ENCODE results near the gene ARRB2. TPM values are rescaled to one million over a fixed set of nuclear protein-coding genes. Genes with fewer than 3 reads are reported as not detected.

ARRB2 gene
- total and polyA plus RNA-seq, 2 donors (not counting 3 experiments of a cell fraction or from before 2014, with no cell fraction given), result 18.6 to 21.3 TPM

DNA sequence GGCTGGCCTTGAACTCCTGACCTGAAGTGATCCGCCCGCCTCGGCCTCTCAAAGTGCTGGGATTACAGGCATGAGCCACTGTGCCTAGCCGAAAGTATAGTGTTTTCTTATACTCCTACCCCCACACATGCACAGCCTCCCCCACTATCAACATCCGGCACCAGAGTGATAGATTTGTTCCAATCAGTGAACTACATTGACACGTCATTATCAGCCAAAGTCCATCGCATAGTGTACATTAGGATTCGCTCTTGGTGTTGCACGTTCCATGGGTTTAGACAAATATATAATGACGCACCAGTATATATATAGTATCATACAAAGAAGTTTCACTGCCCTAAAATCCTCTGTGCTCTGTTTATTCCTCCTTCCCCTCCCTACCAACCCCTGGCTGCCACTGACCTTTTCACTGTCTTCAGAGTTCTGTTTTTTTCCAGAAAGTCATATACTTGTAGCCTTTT lies 49.4 kb downstream of the ARRB2 start:
- H3K27me3 ChIP-seq (ENCODE audit: control insufficient read depth in 2 of 2, insufficient read depth in 2 of 2, low read length in 2 of 2), result peaks cover 7 to 9% of the 10 kb centered on the region in 2 experiments
- dilution Hi-C loops (cut with MboI; ENCODE audit: extremely low pct_ligation_motif_present, low sequenced_read_pairs), result no loop called here

More for the DNA sequence above, 49.4 kb downstream of the ARRB2 start:
- BruUV-seq (replicated peaks), result no TSS peak
- no peak overlapping the region for H3K27ac ChIP-seq (ENCODE audit: insufficient read depth, low read depth, low read length)
- ChIA-PET CTCF (no interaction called here), POLR2A (no interaction called here)
- H3K4me3 ChIP-seq (replicated peaks in 1 of 3; ENCODE audit: insufficient read depth in 1 of 3, low read depth in 1 of 3, low read length in 3 of 3), result no peak overlapping the region
- H3K9me1 ChIP-seq (replicated peaks; ENCODE audit: control insufficient read depth, extremely low read depth, insufficient read depth, low read length), result no peaks in the 10 kb centered on the region
- DNase-seq (ENCODE audit: low read depth, low spot score) (no peak), FAIRE-seq (no peak)
- H4K20me1 ChIP-seq (replicated peaks; ENCODE audit: control insufficient read depth, extremely low read depth, insufficient read depth, low read length), result no peaks in the 10 kb centered on the region
- no peak overlapping the region for H2AFZ ChIP-seq (ENCODE audit: low read depth, low read length)
- no peaks in the 10 kb centered on the region for H3K79me2 ChIP-seq (ENCODE audit: control insufficient read depth, insufficient read depth, low read length)
- H3K9me3 ChIP-seq (replicated peaks; ENCODE audit: control insufficient read depth, insufficient read depth, low read length), result no peaks in the 10 kb centered on the region
- no peaks in the 10 kb centered on the region for H3K36me3 ChIP-seq (ENCODE audit: control insufficient read depth in 2 of 2, extremely low read depth in 1 of 2, insufficient read depth in 2 of 2, low read length in 2 of 2)
- no peak overlapping the region for H3K4me2 ChIP-seq (ENCODE audit: insufficient read depth, low read length)
- no peak for TF ChIP-seq FOS (IDR thresholded peaks at IDR 0.05; ENCODE audit: borderline replicate concordance, insufficient read depth, low read length)
- TF ChIP-seq, protein P1, sequence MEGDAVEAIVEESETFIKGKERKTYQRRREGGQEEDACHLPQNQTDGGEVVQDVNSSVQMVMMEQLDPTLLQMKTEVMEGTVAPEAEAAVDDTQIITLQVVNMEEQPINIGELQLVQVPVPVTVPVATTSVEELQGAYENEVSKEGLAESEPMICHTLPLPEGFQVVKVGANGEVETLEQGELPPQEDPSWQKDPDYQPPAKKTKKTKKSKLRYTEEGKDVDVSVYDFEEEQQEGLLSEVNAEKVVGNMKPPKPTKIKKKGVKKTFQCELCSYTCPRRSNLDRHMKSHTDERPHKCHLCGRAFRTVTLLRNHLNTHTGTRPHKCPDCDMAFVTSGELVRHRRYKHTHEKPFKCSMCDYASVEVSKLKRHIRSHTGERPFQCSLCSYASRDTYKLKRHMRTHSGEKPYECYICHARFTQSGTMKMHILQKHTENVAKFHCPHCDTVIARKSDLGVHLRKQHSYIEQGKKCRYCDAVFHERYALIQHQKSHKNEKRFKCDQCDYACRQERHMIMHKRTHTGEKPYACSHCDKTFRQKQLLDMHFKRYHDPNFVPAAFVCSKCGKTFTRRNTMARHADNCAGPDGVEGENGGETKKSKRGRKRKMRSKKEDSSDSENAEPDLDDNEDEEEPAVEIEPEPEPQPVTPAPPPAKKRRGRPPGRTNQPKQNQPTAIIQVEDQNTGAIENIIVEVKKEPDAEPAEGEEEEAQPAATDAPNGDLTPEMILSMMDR (IDR thresholded peaks at IDR 0.05; ENCODE audit: extremely low read depth in 1 of 2, insufficient read depth in 1 of 2, low read depth in 1 of 2, low read length in 2 of 2), result no peak
- TF ChIP-seq MYC (IDR thresholded peaks at IDR 0.05; ENCODE audit: low read depth, low read length), result no peak
- TF ChIP-seq, protein P2, sequence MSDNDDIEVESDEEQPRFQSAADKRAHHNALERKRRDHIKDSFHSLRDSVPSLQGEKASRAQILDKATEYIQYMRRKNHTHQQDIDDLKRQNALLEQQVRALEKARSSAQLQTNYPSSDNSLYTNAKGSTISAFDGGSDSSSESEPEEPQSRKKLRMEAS (IDR thresholded peaks at IDR 0.05; ENCODE audit: insufficient read depth, insufficient read length), result no peak
- TF ChIP-seq GATA2 (IDR thresholded peaks at IDR 0.05; ENCODE audit: insufficient read depth, insufficient read length, low read depth, low read length), result no peak
- no peak for TF ChIP-seq EZH2 (IDR thresholded peaks at IDR 0.05; ENCODE audit: borderline replicate concordance, low read depth, low read length, severe bottlenecking)
- TF ChIP-seq POLR2A (IDR thresholded peaks at IDR 0.05; ENCODE audit: low read depth, low read length), result no peak
- no peak for TF ChIP-seq POLR2AphosphoS5 (IDR thresholded peaks at IDR 0.05; ENCODE audit: insufficient read depth, low read depth, low read length)
- TF ChIP-seq JUN (IDR thresholded peaks at IDR 0.05; ENCODE audit: borderline replicate concordance, insufficient read depth, insufficient read length, low read depth), result no peak
- H3K9ac ChIP-seq (replicated peaks; ENCODE audit: extremely low read depth, insufficient read depth, low read length), result no peak overlapping the region
- intact Hi-C loops (cut with micrococcal nuclease), result no loop called here
- H3K4me1 ChIP-seq (ENCODE audit: control insufficient read depth, extremely low read depth, insufficient read depth, low read length), result no peaks in the 10 kb centered on the region

All from endothelial cell of umbilical vein (primary cell).